ENCODE data around the gene NT5E. TPM values are rescaled to one million over a fixed set of nuclear protein-coding genes. Genes with fewer than 3 reads are reported as not detected.
"Not testable (repeated sequence)": the region's sequence is repeated elsewhere in the genome, so short reads cannot be mapped to it uniquely, and the experiment has no call there.

Gene NT5E
- total RNA-seq, 1 donor from 2014 or later: 123 TPM

- DNase-seq (ENCODE audit: low read depth in 2 of 2): no peak
Measured at GRCh38 chr6:85484948-85485347, 35.1 kb downstream of the NT5E start.

GRCh38 chr6:85490516-85491248, 40.8 kb downstream of the NT5E start:
- DNase-seq (ENCODE audit: low read depth in 2 of 2): peak in 1 of 2 donors; percentile 23

GRCh38 chr6:85493389-85493788, 43.5 kb downstream of the NT5E start:
- DNase-seq (ENCODE audit: low read depth in 2 of 2): no peak

- DNase-seq (ENCODE audit: low read depth in 2 of 2): no peak
Measured at GRCh38 chr6:85494547-85495536, 45.0 kb downstream of the NT5E start.

GRCh38 chr6:85496009-85496579, 46.2 kb downstream of the NT5E start:
- no peak for DNase-seq (ENCODE audit: low read depth in 2 of 2)

GRCh38 chr6:85496856-85497255, 47.0 kb downstream of the NT5E start:
- DNase-seq (ENCODE audit: low read depth in 2 of 2): no peak

GRCh38 chr6:85498596-85499258, 48.8 kb downstream of the NT5E start:
- peak; percentile 37 to 75 for DNase-seq (ENCODE audit: low read depth in 2 of 2)

- DNase-seq (ENCODE audit: low read depth in 2 of 2): no peak
Measured at GRCh38 chr6:85506441-85507093, 56.7 kb downstream of the NT5E start.

GRCh38 chr6:85516168-85516567, 66.3 kb downstream of the NT5E start:
- peak in 1 of 2 donors; percentile 6 for DNase-seq (ENCODE audit: low read depth in 2 of 2)

- DNase-seq (ENCODE audit: low read depth in 2 of 2): not testable (repeated sequence)
Measured at GRCh38 chr6:85524281-85524680, 74.4 kb downstream of the NT5E start.

- DNase-seq (ENCODE audit: low read depth in 2 of 2): peak in 1 of 2 donors; percentile 9
Measured at GRCh38 chr6:85537055-85537494, 87.2 kb downstream of the NT5E start.

GRCh38 chr6:85544776-85545175, 94.9 kb downstream of the NT5E start:
- no peak for DNase-seq (ENCODE audit: low read depth in 2 of 2)

Other genes with a start within 250 kb of the NT5E start
- 98.4 and 127 TPM in 2 replicates for gene SNX14, start 143.8 kb downstream of the NT5E start, total RNA-seq
- gene SYNCRIP, start 192.8 kb downstream of the NT5E start, total RNA-seq: 50.8 and 54.4 TPM in 2 replicates